ENCODE results near the gene AKIRIN1. TPM values are rescaled to one million over a fixed set of nuclear protein-coding genes. Genes with fewer than 3 reads are reported as not detected.

AKIRIN1 gene
- total and polyA plus RNA-seq, 2 donors (not counting 3 experiments of a cell fraction or from before 2014, with no cell fraction given) = 28.4 to 43.4 TPM

- H3K4me2 ChIP-seq (ENCODE audit: insufficient read depth, low read length) = no peak overlapping the region
- H3K4me1 ChIP-seq (ENCODE audit: control insufficient read depth, extremely low read depth, insufficient read depth, low read length) = no peaks in the 10 kb centered on the region
- TF ChIP-seq MAX (IDR thresholded peaks at IDR 0.05; ENCODE audit: insufficient read depth, insufficient read length) (no peak), GATA2 (IDR thresholded peaks at IDR 0.05; ENCODE audit: insufficient read depth, insufficient read length, low read depth, low read length) (no peak), POLR2A (IDR thresholded peaks at IDR 0.05; ENCODE audit: low read depth, low read length) (no peak), JUN (IDR thresholded peaks at IDR 0.05; ENCODE audit: borderline replicate concordance, insufficient read depth, insufficient read length, low read depth) (no peak)
- H3K79me2 ChIP-seq (ENCODE audit: control insufficient read depth, insufficient read depth, low read length) = peaks cover 29% of the 10 kb centered on the region
- no peak overlapping the region for H2AFZ ChIP-seq (ENCODE audit: low read depth, low read length)
- FAIRE-seq (peak; percentile 48), DNase-seq (ENCODE audit: low read depth, low spot score) (no peak)
- CTCF ChIA-PET = interaction anchor here (1.1 kb wide), 1 partner anchor 537 kb away, joined by 3 read pairs; no protein-coding TSS in a partner anchor
- peaks cover 27 to 28% of the 10 kb centered on the region in 2 experiments for H3K36me3 ChIP-seq (ENCODE audit: control insufficient read depth in 2 of 2, extremely low read depth in 1 of 2, insufficient read depth in 2 of 2, low read length in 2 of 2)
- H3K27ac ChIP-seq (ENCODE audit: insufficient read depth, low read depth, low read length) = no peak overlapping the region
- no peaks in the 10 kb centered on the region for H3K9me3 ChIP-seq (replicated peaks; ENCODE audit: control insufficient read depth, insufficient read depth, low read length)
- no peaks in the 10 kb centered on the region for H3K27me3 ChIP-seq (ENCODE audit: control insufficient read depth in 2 of 2, insufficient read depth in 2 of 2, low read length in 2 of 2)
- H3K4me3 ChIP-seq (replicated peaks in 1 of 3; ENCODE audit: insufficient read depth in 1 of 3, low read depth in 1 of 3, low read length in 3 of 3) = no peak overlapping the region
- H3K9ac ChIP-seq (replicated peaks; ENCODE audit: extremely low read depth, insufficient read depth, low read length) = no peak overlapping the region
- no peaks in the 10 kb centered on the region for H3K9me1 ChIP-seq (replicated peaks; ENCODE audit: control insufficient read depth, extremely low read depth, insufficient read depth, low read length)
- dilution Hi-C loops (cut with MboI; ENCODE audit: extremely low pct_ligation_motif_present, low sequenced_read_pairs) (no loop called here), intact Hi-C loops (cut with micrococcal nuclease) (no loop called here)
- POLR2A ChIA-PET = interaction anchor here (0.6 kb wide), 1 partner anchor 9 kb away, joined by 3 read pairs; no protein-coding TSS in a partner anchor
- peaks cover 6% of the 10 kb centered on the region for H4K20me1 ChIP-seq (replicated peaks; ENCODE audit: control insufficient read depth, extremely low read depth, insufficient read depth, low read length)
- no TSS peak for BruUV-seq (replicated peaks)
Measured at GRCh38 chr1:39001516-39002421, 10.7 kb downstream of the AKIRIN1 start.

- POLR2A ChIA-PET = no interaction called here
- Histone ChIP-seq H3K9ac (replicated peaks; ENCODE audit: extremely low read depth, insufficient read depth, low read length) (no peak overlapping the region), H2AFZ (ENCODE audit: low read depth, low read length) (no peak overlapping the region), H3K36me3 (ENCODE audit: control insufficient read depth in 2 of 2, extremely low read depth in 1 of 2, insufficient read depth in 2 of 2, low read length in 2 of 2) (peaks cover 28 to 32% of the 10 kb centered on the region in 2 experiments), H3K4me3 (replicated peaks in 1 of 3; ENCODE audit: insufficient read depth in 1 of 3, low read depth in 1 of 3, low read length in 3 of 3) (no peak overlapping the region), H3K9me3 (replicated peaks; ENCODE audit: control insufficient read depth, insufficient read depth, low read length) (no peaks in the 10 kb centered on the region), H3K4me1 (ENCODE audit: control insufficient read depth, extremely low read depth, insufficient read depth, low read length) (no peaks in the 10 kb centered on the region), H3K79me2 (ENCODE audit: control insufficient read depth, insufficient read depth, low read length) (peaks cover 14% of the 10 kb centered on the region), H3K27ac (ENCODE audit: insufficient read depth, low read depth, low read length) (no peak overlapping the region), H3K9me1 (replicated peaks; ENCODE audit: control insufficient read depth, extremely low read depth, insufficient read depth, low read length) (no peaks in the 10 kb centered on the region), H4K20me1 (replicated peaks; ENCODE audit: control insufficient read depth, extremely low read depth, insufficient read depth, low read length) (peaks cover 4% of the 10 kb centered on the region), H3K4me2 (ENCODE audit: insufficient read depth, low read length) (no peak overlapping the region), H3K27me3 (ENCODE audit: control insufficient read depth in 2 of 2, insufficient read depth in 2 of 2, low read length in 2 of 2) (no peaks in the 10 kb centered on the region)
- FAIRE-seq = no peak
- TF ChIP-seq MYC (IDR thresholded peaks at IDR 0.05; ENCODE audit: low read depth, low read length) = no peak
- TF ChIP-seq GATA2 (IDR thresholded peaks at IDR 0.05; ENCODE audit: insufficient read depth, insufficient read length, low read depth, low read length) = no peak
- TF ChIP-seq POLR2A (IDR thresholded peaks at IDR 0.05; ENCODE audit: low read depth, low read length) = no peak
- TF ChIP-seq POLR2AphosphoS5 (IDR thresholded peaks at IDR 0.05; ENCODE audit: insufficient read depth, low read depth, low read length) = no peak
- TF ChIP-seq JUN (IDR thresholded peaks at IDR 0.05; ENCODE audit: borderline replicate concordance, insufficient read depth, insufficient read length, low read depth) = no peak
- TF ChIP-seq MAX (IDR thresholded peaks at IDR 0.05; ENCODE audit: insufficient read depth, insufficient read length) = no peak
- no peak for TF ChIP-seq EZH2 (IDR thresholded peaks at IDR 0.05; ENCODE audit: borderline replicate concordance, low read depth, low read length, severe bottlenecking)
- no peak for TF ChIP-seq FOS (IDR thresholded peaks at IDR 0.05; ENCODE audit: borderline replicate concordance, insufficient read depth, low read length)
- no peak for TF ChIP-seq CTCF (IDR thresholded peaks at IDR 0.05; ENCODE audit: extremely low read depth in 1 of 2, insufficient read depth in 1 of 2, low read depth in 1 of 2, low read length in 2 of 2)
- no peak for DNase-seq (ENCODE audit: low read depth, low spot score)
- intact Hi-C loops (cut with micrococcal nuclease) (no loop called here), dilution Hi-C loops (cut with MboI; ENCODE audit: extremely low pct_ligation_motif_present, low sequenced_read_pairs) (no loop called here)
- no TSS peak for BruUV-seq (replicated peaks)
- CTCF ChIA-PET = interaction anchor here (0.7 to 1.1 kb wide), 2 partner anchors 89 to 536 kb away, joined by 3 read pairs; no protein-coding TSS in a partner anchor
Measured at GRCh38 chr1:39003281-39003680, 12.2 kb downstream of the AKIRIN1 start.
